ENCODE measurements around the gene CDCP2. TPM values are rescaled to one million over a fixed set of nuclear protein-coding genes. Genes with fewer than 3 reads are reported as not detected.

Gene CDCP2
- total and polyA plus RNA-seq, 2 experiments from 2014 or later, result not detected

DNA sequence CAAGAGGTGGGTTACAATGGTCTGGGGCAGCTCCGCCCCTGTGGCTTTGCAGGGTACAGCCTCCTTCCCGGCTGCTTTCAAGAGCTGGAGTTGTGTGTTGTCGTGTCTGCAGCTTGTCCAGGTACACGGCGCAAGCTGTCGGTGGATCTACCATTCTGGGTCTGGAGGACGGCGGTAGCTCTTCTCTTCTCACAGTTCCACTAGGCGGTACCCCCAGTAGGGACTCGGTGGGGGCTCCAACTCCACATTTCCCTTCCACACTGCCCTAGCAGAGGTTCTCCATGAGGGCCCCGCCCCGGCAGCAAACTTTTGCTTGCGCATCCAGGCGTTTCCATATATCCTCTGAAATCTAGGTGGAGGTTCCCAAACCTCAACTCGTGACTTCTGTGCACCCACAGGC, 12.3 kb upstream of the CDCP2 start:
- no peaks in the 10 kb centered on the region for H3K9me3 Mint-ChIP-seq
- peaks cover 7% of the 10 kb centered on the region; the same call in 1 of the 3 replicates for H3K4me1 Mint-ChIP-seq
- no peak for TF ChIP-seq CREB1 (CRISPR knock-in tag; IDR thresholded peaks at IDR 0.05; ENCODE audit: low read depth)
- no peak overlapping the region for H3K27ac ChIP-seq (ENCODE audit: low read depth)
- H3K27me3 Mint-ChIP-seq (ENCODE audit: insufficient read depth, low read depth, poor library complexity), result peaks cover 8% of the 10 kb centered on the region
- ATAC-seq (peak; percentile 40; the same call in 1 of the 3 replicates), DNase-seq (ENCODE audit: low spot score) (peak; percentile 20)
- no peak overlapping the region for H3K27ac Mint-ChIP-seq
- no peaks in the 10 kb centered on the region for H3K36me3 Mint-ChIP-seq (ENCODE audit: low read depth)
- no peaks in the 10 kb centered on the region for H3F3A ChIP-seq (replicated peaks; ENCODE audit: low read depth)
- H3K4me3 ChIP-seq, result no peak overlapping the region
- no peaks in the 10 kb centered on the region for H3K36me3 ChIP-seq (ENCODE audit: insufficient read depth)
- no peaks in the 10 kb centered on the region for H3K4me1 ChIP-seq (ENCODE audit: insufficient read depth)
- H3K9me2 ChIP-seq (ENCODE audit: insufficient read depth), result no peaks in the 10 kb centered on the region
- H3K27me3 ChIP-seq (ENCODE audit: insufficient read depth), result no peaks in the 10 kb centered on the region
- no peak overlapping the region for H3K4me3 Mint-ChIP-seq
- H4K20me1 ChIP-seq (replicated peaks; ENCODE audit: insufficient read depth), result no peaks in the 10 kb centered on the region
- H3K4me2 ChIP-seq, result no peak overlapping the region
- H3K79me2 ChIP-seq (replicated peaks; ENCODE audit: insufficient read depth), result no peaks in the 10 kb centered on the region
- H2AFZ ChIP-seq, result no peak overlapping the region

DNA sequence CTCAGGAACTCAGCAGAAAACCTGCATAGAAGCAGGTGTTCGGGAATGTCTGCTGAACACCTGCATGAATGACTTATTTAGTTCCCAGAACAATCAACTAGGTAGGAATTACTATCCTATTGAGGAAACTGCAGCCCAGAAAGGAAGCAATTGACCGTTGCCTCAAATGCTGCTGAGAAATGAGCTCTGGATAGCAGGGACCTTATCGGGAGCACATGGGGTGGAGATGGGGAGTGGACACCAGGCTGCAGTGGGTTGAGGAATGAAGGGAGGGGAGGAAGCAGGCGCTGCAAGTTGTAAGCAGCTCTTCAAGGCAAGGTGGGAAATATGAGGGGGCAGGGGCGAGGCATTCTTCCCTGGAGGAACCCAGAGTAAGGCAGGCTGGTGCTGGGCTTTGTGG, 10.8 kb upstream of the CDCP2 start:
- Histone ChIP-seq H3K4me2 (no peak overlapping the region), H3K27ac (ENCODE audit: low read depth) (no peak overlapping the region), H3K4me1 (ENCODE audit: insufficient read depth) (no peaks in the 10 kb centered on the region), H4K20me1 (replicated peaks; ENCODE audit: insufficient read depth) (no peaks in the 10 kb centered on the region), H3K79me2 (replicated peaks; ENCODE audit: insufficient read depth) (no peaks in the 10 kb centered on the region), H2AFZ (no peak overlapping the region), H3K36me3 (ENCODE audit: insufficient read depth) (no peaks in the 10 kb centered on the region), H3K9me2 (ENCODE audit: insufficient read depth) (no peaks in the 10 kb centered on the region), H3K4me3 (no peak overlapping the region), H3F3A (replicated peaks; ENCODE audit: low read depth) (no peaks in the 10 kb centered on the region), H3K27me3 (ENCODE audit: insufficient read depth) (no peaks in the 10 kb centered on the region)
- TF ChIP-seq ZNF331 (CRISPR knock-in tag; IDR thresholded peaks at IDR 0.05; ENCODE audit: low read depth), result no peak
- TF ChIP-seq, protein P1, sequence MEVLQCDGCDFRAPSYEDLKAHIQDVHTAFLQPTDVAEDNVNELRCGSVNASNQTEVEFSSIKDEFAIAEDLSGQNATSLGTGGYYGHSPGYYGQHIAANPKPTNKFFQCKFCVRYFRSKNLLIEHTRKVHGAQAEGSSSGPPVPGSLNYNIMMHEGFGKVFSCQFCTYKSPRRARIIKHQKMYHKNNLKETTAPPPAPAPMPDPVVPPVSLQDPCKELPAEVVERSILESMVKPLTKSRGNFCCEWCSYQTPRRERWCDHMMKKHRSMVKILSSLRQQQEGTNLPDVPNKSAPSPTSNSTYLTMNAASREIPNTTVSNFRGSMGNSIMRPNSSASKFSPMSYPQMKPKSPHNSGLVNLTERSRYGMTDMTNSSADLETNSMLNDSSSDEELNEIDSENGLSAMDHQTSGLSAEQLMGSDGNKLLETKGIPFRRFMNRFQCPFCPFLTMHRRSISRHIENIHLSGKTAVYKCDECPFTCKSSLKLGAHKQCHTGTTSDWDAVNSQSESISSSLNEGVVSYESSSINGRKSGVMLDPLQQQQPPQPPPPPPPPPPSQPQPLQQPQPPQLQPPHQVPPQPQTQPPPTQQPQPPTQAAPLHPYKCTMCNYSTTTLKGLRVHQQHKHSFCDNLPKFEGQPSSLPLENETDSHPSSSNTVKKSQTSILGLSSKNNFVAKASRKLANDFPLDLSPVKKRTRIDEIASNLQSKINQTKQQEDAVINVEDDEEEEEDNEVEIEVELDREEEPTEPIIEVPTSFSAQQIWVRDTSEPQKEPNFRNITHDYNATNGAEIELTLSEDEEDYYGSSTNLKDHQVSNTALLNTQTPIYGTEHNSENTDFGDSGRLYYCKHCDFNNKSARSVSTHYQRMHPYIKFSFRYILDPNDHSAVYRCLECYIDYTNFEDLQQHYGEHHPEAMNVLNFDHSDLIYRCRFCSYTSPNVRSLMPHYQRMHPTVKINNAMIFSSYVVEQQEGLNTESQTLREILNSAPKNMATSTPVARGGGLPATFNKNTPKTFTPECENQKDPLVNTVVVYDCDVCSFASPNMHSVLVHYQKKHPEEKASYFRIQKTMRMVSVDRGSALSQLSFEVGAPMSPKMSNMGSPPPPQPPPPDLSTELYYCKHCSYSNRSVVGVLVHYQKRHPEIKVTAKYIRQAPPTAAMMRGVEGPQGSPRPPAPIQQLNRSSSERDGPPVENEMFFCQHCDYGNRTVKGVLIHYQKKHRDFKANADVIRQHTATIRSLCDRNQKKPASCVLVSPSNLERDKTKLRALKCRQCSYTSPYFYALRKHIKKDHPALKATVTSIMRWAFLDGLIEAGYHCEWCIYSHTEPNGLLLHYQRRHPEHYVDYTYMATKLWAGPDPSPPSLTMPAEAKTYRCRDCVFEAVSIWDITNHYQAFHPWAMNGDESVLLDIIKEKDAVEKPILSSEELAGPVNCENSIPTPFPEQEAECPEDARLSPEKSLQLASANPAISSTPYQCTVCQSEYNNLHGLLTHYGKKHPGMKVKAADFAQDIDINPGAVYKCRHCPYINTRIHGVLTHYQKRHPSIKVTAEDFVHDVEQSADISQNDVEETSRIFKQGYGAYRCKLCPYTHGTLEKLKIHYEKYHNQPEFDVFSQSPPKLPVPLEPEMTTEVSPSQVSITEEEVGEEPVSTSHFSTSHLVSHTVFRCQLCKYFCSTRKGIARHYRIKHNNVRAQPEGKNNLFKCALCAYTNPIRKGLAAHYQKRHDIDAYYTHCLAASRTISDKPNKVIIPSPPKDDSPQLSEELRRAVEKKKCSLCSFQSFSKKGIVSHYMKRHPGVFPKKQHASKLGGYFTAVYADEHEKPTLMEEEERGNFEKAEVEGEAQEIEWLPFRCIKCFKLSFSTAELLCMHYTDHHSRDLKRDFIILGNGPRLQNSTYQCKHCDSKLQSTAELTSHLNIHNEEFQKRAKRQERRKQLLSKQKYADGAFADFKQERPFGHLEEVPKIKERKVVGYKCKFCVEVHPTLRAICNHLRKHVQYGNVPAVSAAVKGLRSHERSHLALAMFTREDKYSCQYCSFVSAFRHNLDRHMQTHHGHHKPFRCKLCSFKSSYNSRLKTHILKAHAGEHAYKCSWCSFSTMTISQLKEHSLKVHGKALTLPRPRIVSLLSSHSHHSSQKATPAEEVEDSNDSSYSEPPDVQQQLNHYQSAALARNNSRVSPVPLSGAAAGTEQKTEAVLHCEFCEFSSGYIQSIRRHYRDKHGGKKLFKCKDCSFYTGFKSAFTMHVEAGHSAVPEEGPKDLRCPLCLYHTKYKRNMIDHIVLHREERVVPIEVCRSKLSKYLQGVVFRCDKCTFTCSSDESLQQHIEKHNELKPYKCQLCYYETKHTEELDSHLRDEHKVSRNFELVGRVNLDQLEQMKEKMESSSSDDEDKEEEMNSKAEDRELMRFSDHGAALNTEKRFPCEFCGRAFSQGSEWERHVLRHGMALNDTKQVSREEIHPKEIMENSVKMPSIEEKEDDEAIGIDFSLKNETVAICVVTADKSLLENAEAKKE (CRISPR knock-in tag; IDR thresholded peaks at IDR 0.05), result no peak
- TF ChIP-seq, protein P2, sequence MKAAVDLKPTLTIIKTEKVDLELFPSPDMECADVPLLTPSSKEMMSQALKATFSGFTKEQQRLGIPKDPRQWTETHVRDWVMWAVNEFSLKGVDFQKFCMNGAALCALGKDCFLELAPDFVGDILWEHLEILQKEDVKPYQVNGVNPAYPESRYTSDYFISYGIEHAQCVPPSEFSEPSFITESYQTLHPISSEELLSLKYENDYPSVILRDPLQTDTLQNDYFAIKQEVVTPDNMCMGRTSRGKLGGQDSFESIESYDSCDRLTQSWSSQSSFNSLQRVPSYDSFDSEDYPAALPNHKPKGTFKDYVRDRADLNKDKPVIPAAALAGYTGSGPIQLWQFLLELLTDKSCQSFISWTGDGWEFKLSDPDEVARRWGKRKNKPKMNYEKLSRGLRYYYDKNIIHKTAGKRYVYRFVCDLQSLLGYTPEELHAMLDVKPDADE (IDR thresholded peaks at IDR 0.05), result no peak
- TF ChIP-seq, protein P3, sequence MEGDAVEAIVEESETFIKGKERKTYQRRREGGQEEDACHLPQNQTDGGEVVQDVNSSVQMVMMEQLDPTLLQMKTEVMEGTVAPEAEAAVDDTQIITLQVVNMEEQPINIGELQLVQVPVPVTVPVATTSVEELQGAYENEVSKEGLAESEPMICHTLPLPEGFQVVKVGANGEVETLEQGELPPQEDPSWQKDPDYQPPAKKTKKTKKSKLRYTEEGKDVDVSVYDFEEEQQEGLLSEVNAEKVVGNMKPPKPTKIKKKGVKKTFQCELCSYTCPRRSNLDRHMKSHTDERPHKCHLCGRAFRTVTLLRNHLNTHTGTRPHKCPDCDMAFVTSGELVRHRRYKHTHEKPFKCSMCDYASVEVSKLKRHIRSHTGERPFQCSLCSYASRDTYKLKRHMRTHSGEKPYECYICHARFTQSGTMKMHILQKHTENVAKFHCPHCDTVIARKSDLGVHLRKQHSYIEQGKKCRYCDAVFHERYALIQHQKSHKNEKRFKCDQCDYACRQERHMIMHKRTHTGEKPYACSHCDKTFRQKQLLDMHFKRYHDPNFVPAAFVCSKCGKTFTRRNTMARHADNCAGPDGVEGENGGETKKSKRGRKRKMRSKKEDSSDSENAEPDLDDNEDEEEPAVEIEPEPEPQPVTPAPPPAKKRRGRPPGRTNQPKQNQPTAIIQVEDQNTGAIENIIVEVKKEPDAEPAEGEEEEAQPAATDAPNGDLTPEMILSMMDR (conservative IDR thresholded peaks at IDR 0.05; ENCODE audit: low read depth in 2 of 2), result no peak
- TF ChIP-seq NANOG (IDR thresholded peaks at IDR 0.05; ENCODE audit: borderline replicate concordance), result no peak
- TF ChIP-seq EZH2phosphoT487 (IDR thresholded peaks at IDR 0.05; ENCODE audit: unreplicated experiment), result no peak
- Mint-ChIP-seq H3K9me3 (no peaks in the 10 kb centered on the region), H3K27ac (no peak overlapping the region), H3K36me3 (ENCODE audit: low read depth) (no peaks in the 10 kb centered on the region), H3K4me3 (no peak overlapping the region), H3K4me1 (peaks cover 7% of the 10 kb centered on the region; the same call in 1 of the 3 replicates), H3K27me3 (ENCODE audit: insufficient read depth, low read depth, poor library complexity) (peaks cover 8% of the 10 kb centered on the region)
- no peak for ATAC-seq
- DNase-seq (ENCODE audit: low spot score), result no peak

Data from GM23338 (cell line).